ENCODE results near the gene LAMTOR3. TPM values are rescaled to one million over a fixed set of nuclear protein-coding genes. Genes with fewer than 3 reads are reported as not detected.

The LAMTOR3 gene
- total RNA-seq, 2 donors from 2014 or later, result 45.6 to 67.2 TPM

DNA sequence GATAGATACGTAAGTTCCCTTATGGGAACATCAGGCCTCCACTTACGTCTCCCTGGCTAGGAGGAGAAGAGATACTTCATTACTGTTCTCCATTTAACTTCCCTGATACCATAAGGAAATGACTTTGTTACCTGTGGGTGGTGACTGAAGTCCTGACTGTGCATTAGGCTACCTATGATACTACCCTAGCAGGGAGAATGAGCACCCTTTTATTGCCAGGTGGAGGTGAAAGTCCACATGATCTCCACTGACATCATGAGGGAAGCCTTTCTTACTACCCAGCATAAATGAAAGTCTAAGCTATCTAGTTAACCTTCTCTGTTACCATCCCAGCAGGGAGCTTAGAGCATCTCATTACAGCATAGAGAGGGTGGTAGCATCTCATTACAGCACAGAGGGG is 24.4 kb upstream of the LAMTOR3 start:
- intact Hi-C loops (cut with DNase I), result no loop called here
- TF ChIP-seq, protein P1, sequence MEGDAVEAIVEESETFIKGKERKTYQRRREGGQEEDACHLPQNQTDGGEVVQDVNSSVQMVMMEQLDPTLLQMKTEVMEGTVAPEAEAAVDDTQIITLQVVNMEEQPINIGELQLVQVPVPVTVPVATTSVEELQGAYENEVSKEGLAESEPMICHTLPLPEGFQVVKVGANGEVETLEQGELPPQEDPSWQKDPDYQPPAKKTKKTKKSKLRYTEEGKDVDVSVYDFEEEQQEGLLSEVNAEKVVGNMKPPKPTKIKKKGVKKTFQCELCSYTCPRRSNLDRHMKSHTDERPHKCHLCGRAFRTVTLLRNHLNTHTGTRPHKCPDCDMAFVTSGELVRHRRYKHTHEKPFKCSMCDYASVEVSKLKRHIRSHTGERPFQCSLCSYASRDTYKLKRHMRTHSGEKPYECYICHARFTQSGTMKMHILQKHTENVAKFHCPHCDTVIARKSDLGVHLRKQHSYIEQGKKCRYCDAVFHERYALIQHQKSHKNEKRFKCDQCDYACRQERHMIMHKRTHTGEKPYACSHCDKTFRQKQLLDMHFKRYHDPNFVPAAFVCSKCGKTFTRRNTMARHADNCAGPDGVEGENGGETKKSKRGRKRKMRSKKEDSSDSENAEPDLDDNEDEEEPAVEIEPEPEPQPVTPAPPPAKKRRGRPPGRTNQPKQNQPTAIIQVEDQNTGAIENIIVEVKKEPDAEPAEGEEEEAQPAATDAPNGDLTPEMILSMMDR (IDR thresholded peaks at IDR 0.05), result no peak
- DNase-seq, result peak; percentile 78
- Histone ChIP-seq H3K27ac (peak overlapping the region; percentile 76), H3K4me3 (no peak overlapping the region), H3K4me1 (no peaks in the 10 kb centered on the region), H3K9me3 (no peaks in the 10 kb centered on the region), H3K36me3 (no peaks in the 10 kb centered on the region), H3K27me3 (no peaks in the 10 kb centered on the region), H3K9ac (ENCODE audit: low read depth in 2 of 2, low read length in 2 of 2) (peak overlapping the region in 1 of 2 donors; percentile 58)

DNA sequence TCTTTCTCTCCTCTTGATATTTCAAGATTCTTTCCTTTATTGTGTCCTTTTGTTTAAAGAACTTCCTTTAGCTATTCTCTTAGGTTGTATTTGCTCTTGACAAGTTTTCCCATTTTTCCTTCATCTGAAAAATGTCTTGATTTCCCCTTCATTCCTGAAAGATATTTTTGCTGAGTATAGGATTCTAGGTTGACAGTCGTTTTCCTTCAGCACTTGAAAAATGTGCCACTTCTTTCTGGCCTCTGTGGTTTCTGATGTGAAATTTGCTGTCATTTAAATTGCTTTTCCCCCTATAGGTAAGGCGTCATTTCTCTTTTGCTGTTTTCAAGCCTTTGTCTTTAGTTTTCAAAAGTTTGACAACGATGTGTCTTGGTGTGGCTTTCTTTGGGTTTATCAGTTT is 23.3 kb upstream of the LAMTOR3 start:
- H3K9ac ChIP-seq (ENCODE audit: low read depth in 2 of 2, low read length in 2 of 2), result no peak overlapping the region
- H3K27ac ChIP-seq, result peak overlapping the region; percentile 76
- no peak overlapping the region for H3K4me3 ChIP-seq
- no peaks in the 10 kb centered on the region for H3K27me3 ChIP-seq
- no peak for DNase-seq
- H3K4me1 ChIP-seq, result no peaks in the 10 kb centered on the region
- H3K9me3 ChIP-seq, result no peaks in the 10 kb centered on the region
- intact Hi-C loops (cut with DNase I), result no loop called here
- TF ChIP-seq, protein P1 (IDR thresholded peaks at IDR 0.05), result no peak
- H3K36me3 ChIP-seq, result no peaks in the 10 kb centered on the region

DNA sequence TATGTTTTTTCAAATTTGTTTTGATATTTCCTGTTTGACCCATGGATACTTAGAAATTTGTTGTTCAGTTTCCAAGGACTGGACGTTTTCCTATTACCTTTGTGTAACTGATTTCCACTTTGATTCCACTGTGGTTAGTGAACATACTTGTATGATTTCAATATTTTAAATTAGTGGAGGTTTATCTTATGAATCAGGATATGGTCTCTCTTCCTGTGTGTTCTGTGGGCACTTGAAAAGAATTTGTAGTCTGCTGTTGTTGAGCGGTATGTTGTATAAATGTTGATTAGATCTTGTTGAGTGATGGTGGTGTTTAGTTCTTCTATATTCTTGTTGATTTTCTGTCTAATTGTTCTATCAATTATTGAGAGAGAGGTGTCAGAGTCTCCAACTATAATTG is 21.2 kb upstream of the LAMTOR3 start:
- DNase-seq, result no peak
- H3K36me3 ChIP-seq, result no peaks in the 10 kb centered on the region
- H3K9ac ChIP-seq (ENCODE audit: low read depth in 2 of 2, low read length in 2 of 2), result no peak overlapping the region
- no peak overlapping the region for H3K27ac ChIP-seq
- H3K9me3 ChIP-seq, result no peaks in the 10 kb centered on the region
- TF ChIP-seq, protein P1 (IDR thresholded peaks at IDR 0.05), result no peak
- no peak overlapping the region for H3K4me3 ChIP-seq
- H3K4me1 ChIP-seq, result no peaks in the 10 kb centered on the region
- intact Hi-C loops (cut with DNase I), result no loop called here
- no peaks in the 10 kb centered on the region for H3K27me3 ChIP-seq

DNA sequence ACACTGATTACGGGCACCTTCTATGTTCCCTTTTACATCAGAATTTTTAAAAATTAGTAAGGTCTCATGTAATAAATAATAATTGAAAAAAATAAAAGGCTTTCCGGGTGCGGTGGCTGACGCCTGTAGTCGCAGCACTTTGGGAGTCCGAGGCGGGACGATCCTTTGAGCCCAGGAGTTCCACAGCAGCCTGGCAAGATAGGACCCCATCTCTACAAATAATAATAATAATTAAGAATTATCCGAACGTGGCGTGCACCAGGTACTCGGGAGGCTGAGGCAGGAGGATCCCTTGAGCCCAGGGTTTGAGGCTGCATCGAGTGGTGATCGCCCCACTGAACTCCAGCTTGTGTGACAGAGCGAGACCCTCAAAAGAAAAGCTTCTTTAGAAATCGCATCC is 771 bp upstream of the LAMTOR3 start:
- Histone ChIP-seq H3K9ac (ENCODE audit: low read depth in 2 of 2, low read length in 2 of 2) (peak overlapping the region in 1 of 2 donors; percentile 73), H3K36me3 (no peaks in the 10 kb centered on the region), H3K27me3 (no peaks in the 10 kb centered on the region), H3K9me3 (no peaks in the 10 kb centered on the region), H3K27ac (peak overlapping the region; percentile 66), H3K4me3 (peak overlapping the region; percentile 84), H3K4me1 (no peaks in the 10 kb centered on the region)
- TF ChIP-seq, protein P1 (IDR thresholded peaks at IDR 0.05), result no peak
- DNase-seq, result no peak
- intact Hi-C loops (cut with DNase I), result loop anchor here (5.0 kb wide), 1 partner anchor 52 kb away; the partner anchor contains the start of gene DNAJB14

DNA sequence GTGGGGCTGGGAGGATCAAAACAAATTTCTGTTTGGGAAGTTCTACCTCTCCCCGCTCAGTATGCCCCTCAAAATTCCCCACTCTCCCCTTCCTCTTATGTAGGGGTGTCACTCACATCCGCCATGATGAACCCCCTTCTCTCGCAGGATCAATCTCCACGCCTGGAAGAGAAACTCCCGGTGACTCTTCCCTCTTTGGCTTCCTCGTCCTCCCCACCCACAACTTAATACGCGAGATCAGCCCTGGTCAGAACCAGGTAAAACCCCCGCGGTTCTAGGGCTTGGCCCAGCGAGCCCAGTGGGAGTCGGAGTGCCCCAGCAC is 427 bp downstream of the LAMTOR3 start:
- H3K9me3 ChIP-seq, result no peaks in the 10 kb centered on the region
- no peaks in the 10 kb centered on the region for H3K27me3 ChIP-seq
- intact Hi-C loops (cut with DNase I), result loop anchor here (5.0 kb wide), 1 partner anchor 54 kb away; the partner anchor contains the start of gene DNAJB14
- TF ChIP-seq, protein P1 (IDR thresholded peaks at IDR 0.05), result no peak
- H3K36me3 ChIP-seq, result no peaks in the 10 kb centered on the region
- peak overlapping the region; percentile 66 for H3K27ac ChIP-seq
- H3K4me3 ChIP-seq, result peak overlapping the region; percentile 84
- peak overlapping the region; percentile 90 to 94 for H3K9ac ChIP-seq (ENCODE audit: low read depth in 2 of 2, low read length in 2 of 2)
- DNase-seq, result no peak
- no peaks in the 10 kb centered on the region for H3K4me1 ChIP-seq
